Measurements from ENCODE around the gene KBTBD3.
"Not testable (repeated sequence)": the region's sequence is repeated elsewhere in the genome, so short reads cannot be mapped to it uniquely, and the experiment has no call there.

The KBTBD3 gene

DNA sequence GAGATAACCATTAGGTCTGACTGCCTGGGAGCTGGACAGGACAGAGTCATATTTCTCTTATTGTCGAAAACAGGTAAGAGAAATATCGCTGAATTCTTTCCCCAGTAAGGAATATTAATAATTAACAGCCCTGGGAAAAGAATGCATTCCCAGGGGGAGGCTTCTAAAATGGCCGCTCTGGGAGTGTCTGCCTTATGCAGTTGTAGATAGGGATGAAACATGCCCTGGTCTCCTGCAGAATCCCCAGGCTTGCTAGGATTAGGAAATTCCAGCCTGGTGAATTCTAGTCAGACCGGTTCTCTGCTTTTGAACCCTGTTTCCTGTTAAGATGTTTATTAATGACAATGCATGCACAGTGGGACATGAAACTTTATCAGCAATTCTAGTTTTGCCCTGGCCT lies 74.1 kb downstream of the KBTBD3 start:
- DNase-seq = not testable (repeated sequence)

- no peak for DNase-seq
Measured at GRCh38 chr11:106001304-106002012, 75.7 kb downstream of the KBTBD3 start.

All from activated CD4-positive, alpha-beta T cell treated with anti-CD3 and anti-CD28 coated beads for 48 hours (primary cell).